Measurements from ENCODE around the gene NINJ2.

The NINJ2 gene

GRCh38 chr12:570435-570920 is 92.8 kb downstream of the NINJ2 start:
- Histone ChIP-seq H3K4me1 (ENCODE audit: control insufficient read depth, low read depth, low read length) (no peaks in the 10 kb centered on the region), H2BK120ac (ENCODE audit: low read depth, low read length) (no peak overlapping the region), H3K79me1 (ENCODE audit: low read length) (no peaks in the 10 kb centered on the region), H2BK15ac (replicated peaks; ENCODE audit: low read depth) (no peak overlapping the region), H2BK5ac (ENCODE audit: low read length) (no peak overlapping the region), H3K9ac (ENCODE audit: low read length) (peak overlapping the region; percentile 78), H3K27ac (ENCODE audit: low read depth, low read length) (peak overlapping the region; percentile 70), H2AK5ac (ENCODE audit: low read length) (no peak overlapping the region), H3K79me2 (ENCODE audit: control insufficient read depth, insufficient read depth, low read length) (no peaks in the 10 kb centered on the region), H3K36me3 (ENCODE audit: control insufficient read depth, insufficient read depth, low read length) (no peaks in the 10 kb centered on the region), H3K4me2 (ENCODE audit: low read length) (peak overlapping the region; percentile 64), H3K56ac (ENCODE audit: low read length) (peak overlapping the region; percentile 89), H3K23ac (ENCODE audit: low read length) (no peak overlapping the region), H4K8ac (ENCODE audit: low read depth, low read length) (peak overlapping the region; percentile 44), H3K4ac (ENCODE audit: low read depth, low read length) (no peak overlapping the region), H3K27me3 (ENCODE audit: insufficient read depth, low read length, poor library complexity) (no peaks in the 10 kb centered on the region), H4K5ac (ENCODE audit: low read length) (no peak overlapping the region), H3K4me3 (ENCODE audit: low read length) (peak overlapping the region; percentile 70), H3K18ac (ENCODE audit: low read length) (peak overlapping the region; percentile 7)
- WGBS (ENCODE audit: extremely low coverage, insufficient coverage, low lambda C conversion rate): no CpG with 5 or more reads among the region's 22 CpGs
- DNase-seq: peak; percentile 89

GRCh38 chr12:569803-570434 is 93.3 kb downstream of the NINJ2 start:
- Histone ChIP-seq H3K4me1 (ENCODE audit: control insufficient read depth, low read depth, low read length) (no peaks in the 10 kb centered on the region), H3K79me1 (ENCODE audit: low read length) (no peaks in the 10 kb centered on the region), H4K8ac (ENCODE audit: low read depth, low read length) (no peak overlapping the region), H4K5ac (ENCODE audit: low read length) (no peak overlapping the region), H3K36me3 (ENCODE audit: control insufficient read depth, insufficient read depth, low read length) (no peaks in the 10 kb centered on the region), H3K56ac (ENCODE audit: low read length) (peak overlapping the region; percentile 89), H3K4me3 (ENCODE audit: low read length) (peak overlapping the region; percentile 70), H3K27ac (ENCODE audit: low read depth, low read length) (no peak overlapping the region), H2BK120ac (ENCODE audit: low read depth, low read length) (no peak overlapping the region), H3K23ac (ENCODE audit: low read length) (no peak overlapping the region), H3K79me2 (ENCODE audit: control insufficient read depth, insufficient read depth, low read length) (no peaks in the 10 kb centered on the region), H3K27me3 (ENCODE audit: insufficient read depth, low read length, poor library complexity) (no peaks in the 10 kb centered on the region), H2BK15ac (replicated peaks; ENCODE audit: low read depth) (no peak overlapping the region), H2AK5ac (ENCODE audit: low read length) (no peak overlapping the region), H2BK5ac (ENCODE audit: low read length) (no peak overlapping the region), H3K4ac (ENCODE audit: low read depth, low read length) (no peak overlapping the region), H3K9ac (ENCODE audit: low read length) (peak overlapping the region; percentile 78), H3K18ac (ENCODE audit: low read length) (peak overlapping the region; percentile 33), H3K4me2 (ENCODE audit: low read length) (peak overlapping the region; percentile 64)
- no CpG with 5 or more reads among the region's 44 CpGs for WGBS (ENCODE audit: extremely low coverage, insufficient coverage, low lambda C conversion rate)
- DNase-seq: peak; percentile 77

DNA sequence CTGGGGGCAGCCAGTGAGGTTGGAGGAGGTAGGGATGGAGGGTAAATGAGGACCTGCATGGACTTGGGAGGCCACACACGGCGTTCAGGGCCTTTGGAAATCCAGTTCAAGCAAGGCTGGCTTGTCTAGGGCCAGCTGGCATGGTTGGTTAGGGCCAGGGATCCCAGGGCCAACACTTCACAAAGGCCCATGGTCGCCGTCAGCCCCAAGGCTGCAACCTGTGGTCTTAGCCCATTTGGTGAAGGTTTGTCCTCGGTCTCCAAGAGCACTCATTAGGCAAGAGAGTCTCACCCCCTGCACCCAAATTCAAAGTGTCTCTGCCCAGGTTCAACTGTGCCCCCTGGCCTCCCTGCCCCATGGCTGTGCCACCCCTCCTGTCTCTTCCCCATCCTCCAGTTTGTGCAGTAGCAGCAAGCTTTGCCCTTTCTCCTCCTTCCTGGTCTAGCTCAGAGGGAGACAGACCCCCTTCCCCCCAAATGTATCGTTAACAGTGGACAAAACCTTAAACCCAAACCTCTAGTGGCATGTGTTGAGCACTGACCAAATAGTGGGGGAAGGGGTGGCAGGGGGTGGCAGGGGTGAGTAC is 94.1 kb downstream of the NINJ2 start:
- no peaks in the 10 kb centered on the region for H3K27me3 ChIP-seq (ENCODE audit: insufficient read depth, low read length, poor library complexity)
- H3K4me2 ChIP-seq (ENCODE audit: low read length): no peak overlapping the region
- no peak overlapping the region for H3K9ac ChIP-seq (ENCODE audit: low read length)
- WGBS (ENCODE audit: extremely low coverage, insufficient coverage, low lambda C conversion rate): no CpG with 5 or more reads among the region's 6 CpGs
- no peaks in the 10 kb centered on the region for H3K79me1 ChIP-seq (ENCODE audit: low read length)
- H3K56ac ChIP-seq (ENCODE audit: low read length): peak overlapping the region; percentile 58
- H3K27ac ChIP-seq (ENCODE audit: low read depth, low read length): no peak overlapping the region
- no peaks in the 10 kb centered on the region for H3K36me3 ChIP-seq (ENCODE audit: control insufficient read depth, insufficient read depth, low read length)
- no peaks in the 10 kb centered on the region for H3K79me2 ChIP-seq (ENCODE audit: control insufficient read depth, insufficient read depth, low read length)
- no peak overlapping the region for H3K18ac ChIP-seq (ENCODE audit: low read length)
- H2BK15ac ChIP-seq (replicated peaks; ENCODE audit: low read depth): no peak overlapping the region
- H2BK120ac ChIP-seq (ENCODE audit: low read depth, low read length): no peak overlapping the region
- no peak overlapping the region for H2BK5ac ChIP-seq (ENCODE audit: low read length)
- H3K4ac ChIP-seq (ENCODE audit: low read depth, low read length): no peak overlapping the region
- H3K23ac ChIP-seq (ENCODE audit: low read length): no peak overlapping the region
- H3K4me1 ChIP-seq (ENCODE audit: control insufficient read depth, low read depth, low read length): no peaks in the 10 kb centered on the region
- no peak overlapping the region for H3K4me3 ChIP-seq (ENCODE audit: low read length)
- H2AK5ac ChIP-seq (ENCODE audit: low read length): no peak overlapping the region
- no peak overlapping the region for H4K5ac ChIP-seq (ENCODE audit: low read length)
- DNase-seq: no peak
- no peak overlapping the region for H4K8ac ChIP-seq (ENCODE audit: low read depth, low read length)

DNA sequence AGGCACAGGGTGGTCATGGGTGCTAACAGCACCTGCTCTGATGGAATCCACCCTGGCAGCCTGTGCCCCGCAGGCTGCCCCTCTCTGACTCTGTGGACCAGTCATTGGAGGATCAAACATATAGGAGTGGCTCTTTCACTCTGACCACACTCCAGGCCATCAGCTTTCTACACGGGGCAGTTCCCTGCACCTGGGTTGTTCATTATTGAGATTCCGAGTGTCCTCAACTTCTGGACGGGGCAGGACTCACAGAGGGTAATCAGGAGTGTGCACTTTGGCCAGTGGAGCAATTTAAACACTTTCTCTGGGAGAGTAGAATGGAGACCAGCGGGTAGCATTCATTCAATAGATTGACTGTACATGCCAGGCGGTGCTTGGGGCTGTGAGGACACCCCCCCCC is 94.8 kb downstream of the NINJ2 start:
- H4K5ac ChIP-seq (ENCODE audit: low read length): no peak overlapping the region
- H3K79me1 ChIP-seq (ENCODE audit: low read length): no peaks in the 10 kb centered on the region
- no peak overlapping the region for H3K18ac ChIP-seq (ENCODE audit: low read length)
- no peak overlapping the region for H3K23ac ChIP-seq (ENCODE audit: low read length)
- H2BK120ac ChIP-seq (ENCODE audit: low read depth, low read length): no peak overlapping the region
- no peak overlapping the region for H4K8ac ChIP-seq (ENCODE audit: low read depth, low read length)
- H2BK15ac ChIP-seq (replicated peaks; ENCODE audit: low read depth): no peak overlapping the region
- no peaks in the 10 kb centered on the region for H3K27me3 ChIP-seq (ENCODE audit: insufficient read depth, low read length, poor library complexity)
- H2BK5ac ChIP-seq (ENCODE audit: low read length): no peak overlapping the region
- H2AK5ac ChIP-seq (ENCODE audit: low read length): no peak overlapping the region
- no peak overlapping the region for H3K4me2 ChIP-seq (ENCODE audit: low read length)
- no CpG with 5 or more reads among the region's 6 CpGs for WGBS (ENCODE audit: extremely low coverage, insufficient coverage, low lambda C conversion rate)
- H3K27ac ChIP-seq (ENCODE audit: low read depth, low read length): no peak overlapping the region
- no peaks in the 10 kb centered on the region for H3K79me2 ChIP-seq (ENCODE audit: control insufficient read depth, insufficient read depth, low read length)
- no peaks in the 10 kb centered on the region for H3K36me3 ChIP-seq (ENCODE audit: control insufficient read depth, insufficient read depth, low read length)
- no peaks in the 10 kb centered on the region for H3K4me1 ChIP-seq (ENCODE audit: control insufficient read depth, low read depth, low read length)
- no peak for DNase-seq
- no peak overlapping the region for H3K56ac ChIP-seq (ENCODE audit: low read length)
- H3K4ac ChIP-seq (ENCODE audit: low read depth, low read length): no peak overlapping the region
- H3K9ac ChIP-seq (ENCODE audit: low read length): no peak overlapping the region
- H3K4me3 ChIP-seq (ENCODE audit: low read length): no peak overlapping the region

DNA sequence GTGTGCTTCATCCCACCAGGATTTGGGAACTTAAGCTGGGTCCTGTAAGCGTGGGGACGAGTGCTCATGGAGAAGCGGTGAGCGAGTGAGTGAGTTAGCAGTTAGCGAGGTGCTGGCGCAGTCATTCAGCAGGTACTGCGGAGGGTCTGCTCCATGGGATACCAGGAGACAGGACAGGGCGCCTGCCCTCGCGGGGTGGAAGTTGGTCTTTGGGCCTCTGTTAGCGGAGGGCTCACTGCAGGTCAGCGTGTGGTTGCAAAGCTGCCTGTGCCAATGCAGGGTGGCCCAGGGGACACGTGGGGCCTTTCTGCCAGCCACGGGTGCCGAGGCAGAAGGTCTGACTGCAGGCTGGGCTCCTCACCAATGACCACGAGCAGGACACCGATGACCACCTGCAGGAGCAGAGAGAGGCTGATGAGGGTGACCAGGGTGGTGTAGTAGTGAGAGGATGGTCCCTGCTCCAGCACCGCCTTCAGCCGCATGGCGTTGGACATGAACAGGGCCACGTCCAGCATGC is 97.6 kb downstream of the NINJ2 start:
- Histone ChIP-seq H3K27me3 (ENCODE audit: insufficient read depth, low read length, poor library complexity) (no peaks in the 10 kb centered on the region), H3K36me3 (ENCODE audit: control insufficient read depth, insufficient read depth, low read length) (no peaks in the 10 kb centered on the region), H4K5ac (ENCODE audit: low read length) (no peak overlapping the region), H3K4ac (ENCODE audit: low read depth, low read length) (no peak overlapping the region), H3K56ac (ENCODE audit: low read length) (no peak overlapping the region), H3K4me2 (ENCODE audit: low read length) (no peak overlapping the region), H3K9ac (ENCODE audit: low read length) (no peak overlapping the region), H2BK120ac (ENCODE audit: low read depth, low read length) (no peak overlapping the region), H4K8ac (ENCODE audit: low read depth, low read length) (no peak overlapping the region), H3K4me1 (ENCODE audit: control insufficient read depth, low read depth, low read length) (no peaks in the 10 kb centered on the region), H3K4me3 (ENCODE audit: low read length) (no peak overlapping the region), H3K79me1 (ENCODE audit: low read length) (no peaks in the 10 kb centered on the region), H3K23ac (ENCODE audit: low read length) (no peak overlapping the region), H2BK5ac (ENCODE audit: low read length) (no peak overlapping the region), H3K79me2 (ENCODE audit: control insufficient read depth, insufficient read depth, low read length) (no peaks in the 10 kb centered on the region), H2AK5ac (ENCODE audit: low read length) (no peak overlapping the region), H2BK15ac (replicated peaks; ENCODE audit: low read depth) (no peak overlapping the region), H3K18ac (ENCODE audit: low read length) (no peak overlapping the region), H3K27ac (ENCODE audit: low read depth, low read length) (no peak overlapping the region)
- WGBS (ENCODE audit: extremely low coverage, insufficient coverage, low lambda C conversion rate): no CpG with 5 or more reads among the region's 21 CpGs
- DNase-seq: no peak
